HCT116 (cell line): ENCODE results near the gene COBL. TPM values are rescaled to one million over a fixed set of nuclear protein-coding genes. Genes with fewer than 3 reads are reported as not detected.
A peak's percentile ranks its signal among the peaks of the same experiment; 100 is the strongest.

ENCODE experiments used
- ATAC-seq: fragments of 200-7000 bp; cut with Tn5 transposase; 2 replicates; pipeline ENCODE4 v1.9.1; 2020; ENCODE audit warnings: mild to moderate bottlenecking, moderate library complexity
- BruUV-seq: library from RNA; stranded (reverse); fragments of 400-500 nt; replicated peaks from 2 replicates; lab custom pipeline; 2021; lab: Mats Ljungman, UMichigan
- CTCF ChIA-PET: fragments of 300-600 bp; sonication (Branson Sonifier 250); formaldehyde crosslinking; loops from one replicate; lab custom pipeline; 2021; ENCODE audit warnings: antibody characterized with exemption; lab: Charles Lee
- POLR2A ChIA-PET: fragments of 300-600, 350-600 bp; sonication (Branson Sonifier 250); formaldehyde crosslinking; loops from one replicate; lab custom pipeline; 2021; ENCODE audit warnings: antibody characterized with exemption; lab: Charles Lee
- RAD21 ChIA-PET, 2 experiments: fragments of 300-600 bp; sonication (Branson Sonifier 250); formaldehyde crosslinking; loops; one replicate each; lab custom pipeline; 2023; ENCODE audit warnings: low total read pairs in 2 of 2; ENCODE audit not compliant: uncharacterized antibody in 2 of 2, unreplicated experiment in 2 of 2, low non-redundant PET in 1 of 2; lab: Charles Lee
- DNase-seq: peaks from one replicate; pipeline ENCODE4 v3.0.0-alpha.2; 2010; ENCODE audit warnings: low read depth, low spot score
- H2AFZ ChIP-seq: fragments of 200-600 bp; shearing (Covaris generic), sonication (generic); 2 replicates; pipeline ENCODE4 v1.6.1; 2017; ENCODE audit warnings: low read depth, mixed run types, mixed read lengths, antibody characterized with exemption, low read length; ENCODE audit not compliant: poor library complexity, severe bottlenecking
- H3K27ac ChIP-seq: 2 replicates; pipeline ENCODE4 v1.5.1; 2012; ENCODE audit warnings: low read depth, low read length
- H3K27me3 ChIP-seq: fragments of 200-600 bp; sonication (generic); 2 replicates; pipeline ENCODE4 v1.6.1; 2016; ENCODE audit warnings: mixed run types, low read length, mixed read lengths; ENCODE audit not compliant: insufficient read depth
- H3K36me3 ChIP-seq, 2 experiments: fragments of 200-500 bp in 1 of 2; fragments of 200-600 bp in 1 of 2; sonication (Bioruptor generic) in 1 of 2; sonication (generic) in 1 of 2; 2 replicates each; pipeline versions ENCODE4 v1.5.1 to v1.6.1; 2014 to 2016; ENCODE audit warnings: low read length in 2 of 2, inconsistent platforms in 1 of 2, mixed read lengths in 1 of 2, mixed run types in 1 of 2; ENCODE audit not compliant: insufficient read depth in 2 of 2, control insufficient read depth in 1 of 2
- H3K4me1 ChIP-seq, 2 experiments: fragments of 200-600 bp in 1 of 2; sonication (generic) in 1 of 2; 2 replicates each; pipeline versions ENCODE4 v1.5.1 to v1.6.1; 2012 to 2017; ENCODE audit warnings: low read length in 2 of 2, inconsistent platforms in 1 of 2, mild to moderate bottlenecking in 1 of 2, mixed read lengths in 1 of 2, mixed run types in 1 of 2, moderate library complexity in 1 of 2; ENCODE audit not compliant: insufficient read depth in 2 of 2, control insufficient read depth in 1 of 2
- H3K4me2 ChIP-seq: fragments of 200-600 bp; sonication (generic); 2 replicates; pipeline ENCODE4 v1.6.1; 2017; ENCODE audit warnings: mixed run types, low read length, mixed read lengths
- H3K4me3 ChIP-seq, 2 experiments: fragments of 200-600 bp in 1 of 2; sonication (generic) in 1 of 2; replicated peaks in 1 of 2; 2 replicates each; pipeline ENCODE4 v1.5.1; 2011 to 2016; ENCODE audit warnings: low read length in 2 of 2, control low read depth in 1 of 2, low read depth in 1 of 2, mild to moderate bottlenecking in 1 of 2, mixed read lengths in 1 of 2, mixed run types in 1 of 2
- H3K79me2 ChIP-seq: fragments of 200-600 bp; sonication (generic); 2 replicates; pipeline ENCODE4 v1.6.1; 2017; ENCODE audit warnings: mild to moderate bottlenecking, mixed run types, low read length, moderate library complexity, mixed read lengths; ENCODE audit not compliant: insufficient read depth
- H3K9ac ChIP-seq: fragments of 200-600 bp; sonication (generic); 2 replicates; pipeline ENCODE4 v1.6.1; 2016; ENCODE audit warnings: low read length, mixed read lengths
- H3K9me2 ChIP-seq: fragments of 200-600 bp; sonication (generic), shearing (Covaris generic); 2 replicates; pipeline ENCODE4 v1.6.1; 2017; ENCODE audit warnings: mixed run types, mild to moderate bottlenecking, moderate library complexity; ENCODE audit not compliant: insufficient read depth
- H3K9me3 ChIP-seq, 2 experiments: fragments of 200-500 bp in 1 of 2; fragments of 200-600 bp in 1 of 2; sonication (Bioruptor generic) in 1 of 2; sonication (generic) in 1 of 2; 2 replicates each; pipeline ENCODE4 v1.6.1; 2014 to 2017; ENCODE audit warnings: low read length in 2 of 2, mixed read lengths in 2 of 2, inconsistent platforms in 1 of 2, low read depth in 1 of 2, mild to moderate bottlenecking in 1 of 2, mixed run types in 1 of 2, moderate library complexity in 1 of 2; ENCODE audit not compliant: control insufficient read depth in 1 of 2, insufficient read depth in 1 of 2
- H4K20me1 ChIP-seq: fragments of 200-600 bp; sonication (generic), shearing (Covaris generic); 2 replicates; pipeline ENCODE4 v1.6.1; 2017; ENCODE audit warnings: mixed run types, mild to moderate bottlenecking, moderate library complexity; ENCODE audit not compliant: insufficient read depth
- ATF3 ChIP-seq: IDR thresholded peaks from 2 replicates; pipeline ENCODE4 v1.6.1; 2012
- CBX3 ChIP-seq: IDR thresholded peaks from 2 replicates; pipeline ENCODE4 v1.6.1; 2012; ENCODE audit warnings: low read depth
- CEBPB ChIP-seq: IDR thresholded peaks from 2 replicates; pipeline ENCODE4 v1.6.1; 2012; ENCODE audit warnings: low read depth
- CTCF ChIP-seq, 3 experiments: fragments of 200-600 bp in 1 of 3; sonication (generic) in 1 of 3; IDR thresholded peaks in 2 of 3; conservative IDR thresholded peaks in 1 of 3; 2 replicates each; pipeline ENCODE4 v1.5.1; 2012 to 2017; ENCODE audit warnings: low read depth in 2 of 3, low read length in 2 of 3, antibody characterized with exemption in 1 of 3, borderline replicate concordance in 1 of 3, control low read depth in 1 of 3, mild to moderate bottlenecking in 1 of 3, mixed read lengths in 1 of 3, mixed run types in 1 of 3, moderate library complexity in 1 of 3; ENCODE audit not compliant: insufficient read depth in 1 of 3
- EZH2 ChIP-seq: fragments of 200-600 bp; sonication (generic); IDR thresholded peaks from 2 replicates; pipeline ENCODE4 v1.6.1; 2017; ENCODE audit warnings: antibody characterized with exemption, mixed run types
- EZH2phosphoT487 ChIP-seq: fragments of 200-600 bp; IDR thresholded peaks from 2 replicates; pipeline ENCODE4 v1.6.1; 2018; ENCODE audit warnings: antibody characterized with exemption, borderline replicate concordance
- JUND ChIP-seq: IDR thresholded peaks from 2 replicates; pipeline ENCODE4 v1.6.1; 2012
- POLR2A ChIP-seq: IDR thresholded peaks from 2 replicates; pipeline ENCODE4 v1.7.0; 2011; ENCODE audit warnings: borderline replicate concordance; ENCODE audit not compliant: insufficient read depth, insufficient read length; ENCODE audit errors: extremely low read depth
- POLR2AphosphoS5 ChIP-seq: IDR thresholded peaks from 2 replicates; pipeline ENCODE4 v1.6.1; 2011; ENCODE audit warnings: mild to moderate bottlenecking, low read depth, low read length, moderate library complexity
- RAD21 ChIP-seq: IDR thresholded peaks from 2 replicates; pipeline ENCODE4 v1.6.1; 2012; ENCODE audit warnings: low read depth, mild to moderate bottlenecking
- REST ChIP-seq: IDR thresholded peaks from 2 replicates; pipeline ENCODE4 v1.6.1; 2012; ENCODE audit warnings: low read depth
- SP1 ChIP-seq: IDR thresholded peaks from 2 replicates; pipeline ENCODE4 v1.6.1; 2012; ENCODE audit warnings: low read depth
- SRF ChIP-seq: IDR thresholded peaks from 2 replicates; pipeline ENCODE4 v1.6.1; 2012; ENCODE audit warnings: low read depth
- ZBTB33 ChIP-seq: IDR thresholded peaks from 2 replicates; pipeline ENCODE4 v1.6.1; 2011; ENCODE audit warnings: mild to moderate bottlenecking, low read length, moderate library complexity; ENCODE audit not compliant: insufficient replicate concordance; ENCODE audit errors: extremely low read depth
- ZNF274 ChIP-seq: fragments of 200-500 bp; sonication (Bioruptor generic); IDR thresholded peaks from 2 replicates; pipeline ENCODE4 v1.6.1; 2014; ENCODE audit warnings: mild to moderate bottlenecking, low read depth, low read length, inconsistent platforms
- intact Hi-C: fragments of 100-400 bp; cut with micrococcal nuclease; formaldehyde crosslinking; loops from 2 replicates; pipeline ENCODE4 v1.10.0; 2022
- total RNA-seq: library from RNA; stranded (reverse); gene quantifications from one replicate; pipeline ENCODE4 v1.2.1, GENCODE V29; 2021; ENCODE audit not compliant: unreplicated experiment

Gene COBL
- total RNA-seq, 1 experiment from 2014 or later, result 19.3 TPM

GRCh38 chr7:50981743-50982142 lies 334.9 kb downstream of the COBL start:
- ChIA-PET POLR2A (no interaction called here), RAD21 (no interaction called here)
- H3K27ac ChIP-seq, result no peak overlapping the region
- H3K4me3 ChIP-seq, result no peak overlapping the region
- no peak overlapping the region for H3K4me2 ChIP-seq
- intact Hi-C loops, result loop anchor here (5.0 to 10.0 kb wide), 2 partner anchors 184 to 287 kb away; no protein-coding TSS in a partner anchor
- TF ChIP-seq REST, result no peak
- no peak for TF ChIP-seq CEBPB
- TF ChIP-seq CBX3, result no peak
- TF ChIP-seq CTCF (IDR thresholded peaks at IDR 0.05 in 2 of 3, conservative IDR thresholded peaks at IDR 0.05 in 1 of 3; ENCODE audit: borderline replicate concordance in 1 of 3, insufficient read depth in 1 of 3, low read depth in 2 of 3, low read length in 2 of 3), result peak in 1 of 3 experiments; percentile 43; a peak in 1 of 6 replicates
- no peak for TF ChIP-seq SRF
- TF ChIP-seq POLR2AphosphoS5, result no peak
- TF ChIP-seq EZH2, result no peak
- no peak for TF ChIP-seq SP1
- peak; percentile 49 for TF ChIP-seq RAD21
- TF ChIP-seq POLR2A, result no peak
- TF ChIP-seq EZH2phosphoT487, result no peak
- no peak for TF ChIP-seq ZNF274
- TF ChIP-seq JUND, result no peak
- no peak for TF ChIP-seq ATF3
- TF ChIP-seq ZBTB33, result no peak
- TF ChIP-seq, all 23 proteins: peak for 2
- CTCF ChIA-PET, result no interaction called here
- ATAC-seq (no peak), DNase-seq (no peak)
- no peaks in the 10 kb centered on the region for H3K79me2 ChIP-seq
- no peaks in the 10 kb centered on the region for H3K36me3 ChIP-seq
- H3K9me3 ChIP-seq, result no peaks in the 10 kb centered on the region
- no TSS peak for BruUV-seq
- no peak overlapping the region for H3K9ac ChIP-seq
- no peaks in the 10 kb centered on the region for H3K9me2 ChIP-seq
- no peaks in the 10 kb centered on the region for H3K4me1 ChIP-seq
- no peak overlapping the region for H2AFZ ChIP-seq
- no peaks in the 10 kb centered on the region for H4K20me1 ChIP-seq
- H3K27me3 ChIP-seq, result no peaks in the 10 kb centered on the region
